Smooth muscle cell (in vitro differentiated cells): ENCODE data around the gene BAX. TPM values are rescaled to one million over a fixed set of nuclear protein-coding genes. Genes with fewer than 3 reads are reported as not detected.
"Not testable (repeated sequence)": the region's sequence is repeated elsewhere in the genome, so short reads cannot be mapped to it uniquely, and the experiment has no call there.

Experiments used
- DNase-seq: peaks from one replicate; lab custom pipeline; 2025; ENCODE audit not compliant: unreplicated experiment; lab: John Stamatoyannopoulos, UW
- H2AFZ ChIP-seq: fragments of 200-600 bp; sonication (generic); 2 replicates; pipeline ENCODE4 v1.6.0; 2016; ENCODE audit warnings: antibody characterized with exemption, low read depth, mild to moderate bottlenecking
- H3F3A ChIP-seq: fragments of 200-600 bp; sonication (generic); 2 replicates; pipeline ENCODE4 v1.6.0; 2017; ENCODE audit warnings: antibody characterized with exemption, low read depth
- H3K27ac ChIP-seq: fragments of 200-600 bp; sonication (generic); 2 replicates; pipeline ENCODE4 v1.5.1; 2016; ENCODE audit warnings: low read depth, mild to moderate bottlenecking
- H3K27me3 ChIP-seq: fragments of 200-600 bp; sonication (generic); 2 replicates; pipeline ENCODE4 v1.6.1; 2016; ENCODE audit warnings: low read depth, mild to moderate bottlenecking
- H3K36me3 ChIP-seq: fragments of 200-600 bp; sonication (generic); 2 replicates; pipeline ENCODE4 v1.5.1; 2016; ENCODE audit warnings: low read depth
- H3K4me1 ChIP-seq: fragments of 200-600 bp; sonication (generic); 2 replicates; pipeline ENCODE4 v1.5.1; 2016; ENCODE audit warnings: low read depth
- H3K4me2 ChIP-seq: fragments of 200-600 bp; sonication (generic); 2 replicates; pipeline ENCODE4 v1.6.0; 2016; ENCODE audit warnings: mild to moderate bottlenecking
- H3K4me3 ChIP-seq: fragments of 200-600 bp; sonication (generic); 2 replicates; pipeline ENCODE4 v1.5.1; 2016; ENCODE audit warnings: mild to moderate bottlenecking
- H3K79me2 ChIP-seq: fragments of 200-600 bp; sonication (generic); 2 replicates; pipeline ENCODE4 v1.6.0; 2016; ENCODE audit warnings: low read depth, mild to moderate bottlenecking
- H3K9ac ChIP-seq: fragments of 200-600 bp; sonication (generic); 2 replicates; pipeline ENCODE4 v1.6.0; 2016; ENCODE audit warnings: low read depth
- H3K9me3 ChIP-seq: fragments of 200-600 bp; sonication (generic); replicated peaks from 2 replicates; pipeline ENCODE4 v1.5.1; 2016; ENCODE audit warnings: low read depth
- H4K20me1 ChIP-seq: fragments of 200-600 bp; sonication (generic); 2 replicates; pipeline ENCODE4 v1.6.0; 2016; ENCODE audit warnings: low read depth
- WGBS: methylation state at CpG from one replicate; pipeline ENCODE4 v1.1.7; 2016; ENCODE audit warnings: low lambda C conversion rate; 5-methylcytosine and 5-hydroxymethylcytosine counted together
- polyA plus RNA-seq: library from polyadenylated mRNA; unstranded; fragments of >200 nt; fragmentation: Nextera tagmentation; extraction: Ambion mirVana; gene quantifications from 2 replicates; pipeline ENCODE4 v1.2.1, GENCODE V29; 2016
- total RNA-seq: library from RNA; depleted of rRNA; stranded (reverse); fragments of >200 nt; gene quantifications from 2 replicates; pipeline ENCODE4 v1.2.3, GENCODE V29; 2014
- TF ChIP-seq, protein P1 (sequence below): fragments of 200-600 bp; sonication (generic); IDR thresholded peaks from 2 replicates; pipeline ENCODE4 v1.5.1; 2017; ENCODE audit warnings: borderline replicate concordance, mild to moderate bottlenecking, antibody characterized with exemption; ENCODE audit not compliant: insufficient read depth, poor library complexity, severe bottlenecking

The BAX gene
- total and polyA plus RNA-seq, 2 experiments from 2014 or later, result 42.8 to 153 TPM

DNA sequence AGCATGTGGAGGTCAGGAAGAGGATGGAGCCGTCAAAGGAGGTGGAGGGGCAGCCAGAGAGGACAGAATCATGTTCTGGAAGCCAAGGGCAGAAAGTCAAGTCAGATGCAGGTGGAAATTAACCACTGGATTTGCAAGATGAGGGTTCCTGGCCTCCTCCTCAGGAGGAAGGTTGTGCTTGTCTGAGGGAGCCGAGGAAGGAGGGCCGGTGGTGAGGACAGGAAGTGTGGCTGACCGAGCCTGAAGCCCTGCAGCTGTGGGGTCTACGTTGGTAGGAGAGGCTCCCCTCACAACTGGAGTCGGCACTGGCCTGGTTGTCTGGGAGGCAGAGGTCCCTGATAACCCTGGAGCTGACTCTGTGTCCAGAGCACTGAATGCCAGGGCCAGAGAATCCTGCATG lies 36.6 kb upstream of the BAX start:
- no peaks in the 10 kb centered on the region for H3K9me3 ChIP-seq
- TF ChIP-seq, protein P1, sequence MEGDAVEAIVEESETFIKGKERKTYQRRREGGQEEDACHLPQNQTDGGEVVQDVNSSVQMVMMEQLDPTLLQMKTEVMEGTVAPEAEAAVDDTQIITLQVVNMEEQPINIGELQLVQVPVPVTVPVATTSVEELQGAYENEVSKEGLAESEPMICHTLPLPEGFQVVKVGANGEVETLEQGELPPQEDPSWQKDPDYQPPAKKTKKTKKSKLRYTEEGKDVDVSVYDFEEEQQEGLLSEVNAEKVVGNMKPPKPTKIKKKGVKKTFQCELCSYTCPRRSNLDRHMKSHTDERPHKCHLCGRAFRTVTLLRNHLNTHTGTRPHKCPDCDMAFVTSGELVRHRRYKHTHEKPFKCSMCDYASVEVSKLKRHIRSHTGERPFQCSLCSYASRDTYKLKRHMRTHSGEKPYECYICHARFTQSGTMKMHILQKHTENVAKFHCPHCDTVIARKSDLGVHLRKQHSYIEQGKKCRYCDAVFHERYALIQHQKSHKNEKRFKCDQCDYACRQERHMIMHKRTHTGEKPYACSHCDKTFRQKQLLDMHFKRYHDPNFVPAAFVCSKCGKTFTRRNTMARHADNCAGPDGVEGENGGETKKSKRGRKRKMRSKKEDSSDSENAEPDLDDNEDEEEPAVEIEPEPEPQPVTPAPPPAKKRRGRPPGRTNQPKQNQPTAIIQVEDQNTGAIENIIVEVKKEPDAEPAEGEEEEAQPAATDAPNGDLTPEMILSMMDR, result no peak
- H3K27me3 ChIP-seq, result no peaks in the 10 kb centered on the region
- H3K4me1 ChIP-seq, result no peaks in the 10 kb centered on the region
- H3K9ac ChIP-seq, result no peak overlapping the region
- H4K20me1 ChIP-seq, result no peaks in the 10 kb centered on the region
- no peak for DNase-seq
- H3F3A ChIP-seq, result no peaks in the 10 kb centered on the region
- WGBS, result 95% methylated on average over 6 of the region's 6 CpGs
- H3K4me3 ChIP-seq, result no peak overlapping the region
- H3K4me2 ChIP-seq, result no peak overlapping the region
- H3K36me3 ChIP-seq, result peaks cover 9% of the 10 kb centered on the region
- no peaks in the 10 kb centered on the region for H3K79me2 ChIP-seq
- no peak overlapping the region for H2AFZ ChIP-seq
- H3K27ac ChIP-seq, result no peak overlapping the region

DNA sequence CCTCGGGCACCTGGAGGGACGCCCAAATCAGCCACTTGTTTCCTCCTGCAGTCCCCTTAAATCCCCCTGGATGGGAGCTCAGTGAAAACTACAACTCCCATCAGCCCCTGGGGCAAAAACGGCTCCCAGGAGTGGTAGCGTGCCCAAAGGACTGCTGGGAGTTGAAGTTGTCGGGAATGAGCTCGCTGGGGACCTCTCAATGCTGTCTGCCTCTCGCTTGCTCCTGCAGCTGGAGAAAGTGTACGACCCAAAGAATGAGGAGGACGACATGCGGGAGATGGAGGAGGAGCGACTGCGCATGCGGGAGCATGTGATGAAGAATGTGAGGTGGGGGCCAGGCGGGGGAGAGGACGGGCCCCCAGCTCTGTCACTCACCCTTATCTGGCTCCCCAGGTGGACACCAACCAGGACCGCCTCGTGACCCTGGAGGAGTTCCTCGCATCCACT lies 35.9 kb upstream of the BAX start:
- H3K27me3 ChIP-seq, result no peaks in the 10 kb centered on the region
- H3K79me2 ChIP-seq, result no peaks in the 10 kb centered on the region
- no peak overlapping the region for H2AFZ ChIP-seq
- no peaks in the 10 kb centered on the region for H3F3A ChIP-seq
- 90% methylated on average over 18 of the region's 18 CpGs for WGBS
- TF ChIP-seq, protein P1, result no peak
- H3K4me2 ChIP-seq, result no peak overlapping the region
- no peak overlapping the region for H3K27ac ChIP-seq
- no peaks in the 10 kb centered on the region for H3K9me3 ChIP-seq
- H4K20me1 ChIP-seq, result no peaks in the 10 kb centered on the region
- DNase-seq, result no peak
- no peaks in the 10 kb centered on the region for H3K4me1 ChIP-seq
- no peak overlapping the region for H3K4me3 ChIP-seq
- H3K9ac ChIP-seq, result no peak overlapping the region
- H3K36me3 ChIP-seq, result peaks cover 9% of the 10 kb centered on the region

GRCh38 chr19:48919271-48919670 lies 35.4 kb upstream of the BAX start:
- H2AFZ ChIP-seq, H3K27ac ChIP-seq, H3F3A ChIP-seq, H3K4me1 ChIP-seq, H3K27me3 ChIP-seq, DNase-seq, H3K4me2 ChIP-seq, H3K9ac ChIP-seq, H3K79me2 ChIP-seq, H3K4me3 ChIP-seq, H3K9me3 ChIP-seq, H3K36me3 ChIP-seq, H4K20me1 ChIP-seq: not testable (repeated sequence)
- 98% methylated on average over 8 of the region's 8 CpGs for WGBS

GRCh38 chr19:48920949-48921348 lies 33.7 kb upstream of the BAX start:
- no peaks in the 10 kb centered on the region for H3K79me2 ChIP-seq
- no peaks in the 10 kb centered on the region for H3K9me3 ChIP-seq
- H3K27me3 ChIP-seq, result no peaks in the 10 kb centered on the region
- 85% methylated on average over 10 of the region's 10 CpGs for WGBS
- peaks cover 7% of the 10 kb centered on the region for H3K36me3 ChIP-seq
- DNase-seq, result no peak
- no peak overlapping the region for H3K9ac ChIP-seq
- TF ChIP-seq, protein P1, result no peak
- H3K4me1 ChIP-seq, result no peaks in the 10 kb centered on the region
- no peak overlapping the region for H3K27ac ChIP-seq
- peaks cover 7% of the 10 kb centered on the region for H3F3A ChIP-seq
- no peaks in the 10 kb centered on the region for H4K20me1 ChIP-seq
- H3K4me2 ChIP-seq, result no peak overlapping the region
- H3K4me3 ChIP-seq, result no peak overlapping the region
- H2AFZ ChIP-seq, result no peak overlapping the region
